HG02938 (cell line): ENCODE measurements around the gene GUCY1A1.
A peak's percentile ranks its signal among the peaks of the same experiment; 100 is the strongest.

Experiments
- ATAC-seq: cut with Tn5 transposase; IDR thresholded peaks from one replicate; pipeline ENCODE4 v1.9.1; 2021; ENCODE audit warnings: mild to moderate bottlenecking, moderate library complexity; ENCODE audit not compliant: unreplicated experiment

GUCY1A1 gene

GRCh38 chr4:155658681-155659064, 8.0 kb upstream of the GUCY1A1 start:
- no peak for ATAC-seq

GRCh38 chr4:155659176-155659575, 7.5 kb upstream of the GUCY1A1 start:
- ATAC-seq, result no peak

GRCh38 chr4:155660436-155660835, 6.2 kb upstream of the GUCY1A1 start:
- ATAC-seq, result no peak

GRCh38 chr4:155665054-155665453, 1.6 kb upstream of the GUCY1A1 start:
- no peak for ATAC-seq

GRCh38 chr4:155667222-155667567, 547 bp downstream of the GUCY1A1 start:
- peak; percentile 66 for ATAC-seq

GRCh38 chr4:155667568-155668511, 1.2 kb downstream of the GUCY1A1 start:
- ATAC-seq, result peak; percentile 47

GRCh38 chr4:155668707-155669220, 2.1 kb downstream of the GUCY1A1 start:
- ATAC-seq, result no peak

- no peak for ATAC-seq
Observed at GRCh38 chr4:155672342-155672741, 5.7 kb downstream of the GUCY1A1 start.

- no peak for ATAC-seq
Observed at GRCh38 chr4:155673453-155673979, 6.9 kb downstream of the GUCY1A1 start.

GRCh38 chr4:155674669-155675071, 8.0 kb downstream of the GUCY1A1 start:
- ATAC-seq, result no peak

- ATAC-seq, result peak; percentile 69
Observed at GRCh38 chr4:155675709-155676429, 9.2 kb downstream of the GUCY1A1 start.

GRCh38 chr4:155676430-155676825, 9.8 kb downstream of the GUCY1A1 start:
- ATAC-seq, result peak; percentile 16

- no peak for ATAC-seq
Observed at GRCh38 chr4:155678011-155678410, 11.4 kb downstream of the GUCY1A1 start.

GRCh38 chr4:155679343-155679742, 12.7 kb downstream of the GUCY1A1 start:
- no peak for ATAC-seq

GRCh38 chr4:155681886-155682285, 15.2 kb downstream of the GUCY1A1 start:
- ATAC-seq, result no peak

- no peak for ATAC-seq
Observed at GRCh38 chr4:155684423-155684822, 17.8 kb downstream of the GUCY1A1 start.

- no peak for ATAC-seq
Observed at GRCh38 chr4:155684892-155685541, 18.4 kb downstream of the GUCY1A1 start.

GRCh38 chr4:155687380-155687982, 20.8 kb downstream of the GUCY1A1 start:
- ATAC-seq, result no peak

- ATAC-seq, result no peak
Observed at GRCh38 chr4:155688211-155688610, 21.6 kb downstream of the GUCY1A1 start.

- ATAC-seq, result no peak
Observed at GRCh38 chr4:155688860-155689259, 22.2 kb downstream of the GUCY1A1 start.
